Calu3 (cell line): Measurements from ENCODE around the gene RALGPS1. TPM values are rescaled to one million over a fixed set of nuclear protein-coding genes. Genes with fewer than 3 reads are reported as not detected.

ENCODE experiments used
- BruUV-seq: library from RNA; stranded (reverse); fragments of 400-500 nt; replicated peaks from 2 replicates; lab custom pipeline; 2021; lab: Mats Ljungman, UMichigan
- CTCF ChIA-PET: fragments of 300-600 bp; sonication (Branson Sonifier 250); formaldehyde crosslinking; loops from one replicate; lab custom pipeline; 2022; ENCODE audit warnings: antibody characterized with exemption; lab: Charles Lee
- DNase-seq: peaks from one replicate; pipeline ENCODE4 v3.0.0; 2022
- H3K27ac Mint-ChIP-seq: one replicate; pipeline ENCODE4 v1.8.0; 2022; ENCODE audit warnings: mixed read lengths; ENCODE audit not compliant: unreplicated experiment
- H3K27me3 Mint-ChIP-seq: one replicate; pipeline ENCODE4 v1.8.0; 2022; ENCODE audit warnings: mixed read lengths; ENCODE audit not compliant: unreplicated experiment
- H3K36me3 Mint-ChIP-seq: one replicate; pipeline ENCODE4 v1.8.0; 2022; ENCODE audit warnings: mild to moderate bottlenecking, moderate library complexity, mixed read lengths; ENCODE audit not compliant: insufficient read depth, unreplicated experiment
- H3K4me1 Mint-ChIP-seq: one replicate; pipeline ENCODE4 v1.8.0; 2022; ENCODE audit warnings: mild to moderate bottlenecking, low read depth, mixed read lengths; ENCODE audit not compliant: unreplicated experiment
- H3K4me3 Mint-ChIP-seq: one replicate; pipeline ENCODE4 v1.8.0; 2022; ENCODE audit warnings: mild to moderate bottlenecking, low read depth, moderate library complexity, mixed read lengths; ENCODE audit not compliant: unreplicated experiment
- H3K9me3 Mint-ChIP-seq: one replicate; pipeline ENCODE4 v1.8.0; 2022; ENCODE audit warnings: low read depth, mixed read lengths; ENCODE audit not compliant: unreplicated experiment
- CTCF ChIP-seq: fragments of 200-600 bp; IDR thresholded peaks from one replicate; pipeline ENCODE4 v1.8.0; 2022; ENCODE audit warnings: antibody characterized with exemption; ENCODE audit not compliant: unreplicated experiment
- intact Hi-C: fragments of 100-400 bp; cut with micrococcal nuclease; formaldehyde crosslinking; loops from one replicate; pipeline ENCODE4 v1.10.0; 2022; ENCODE audit not compliant: unreplicated experiment
- total RNA-seq: library from RNA; stranded (reverse); gene quantifications from 2 replicates; pipeline ENCODE4 v1.2.3, GENCODE V29; 2022

Gene RALGPS1
- total RNA-seq, 1 experiment from 2014 or later: 8.3 TPM

GRCh38 chr9:127180457-127181314 is 266.1 kb downstream of the RALGPS1 start:
- intact Hi-C loops: no loop called here
- no peak overlapping the region for H3K27ac Mint-ChIP-seq

GRCh38 chr9:127181315-127181580 is 266.7 kb downstream of the RALGPS1 start:
- no peak for TF ChIP-seq CTCF
- Mint-ChIP-seq H3K4me1 (peaks cover under 1% of the 10 kb centered on the region), H3K36me3 (peaks cover 5% of the 10 kb centered on the region), H3K9me3 (no peaks in the 10 kb centered on the region), H3K4me3 (no peak overlapping the region), H3K27me3 (no peaks in the 10 kb centered on the region), H3K27ac (no peak overlapping the region)
- intact Hi-C loops: no loop called here
- no peak for DNase-seq
- CTCF ChIA-PET: no interaction called here
- no TSS peak for BruUV-seq

More at GRCh38 chr9:127180457-127181314, 266.1 kb downstream of the RALGPS1 start:
- H3K36me3 Mint-ChIP-seq: peaks cover 5% of the 10 kb centered on the region
- H3K4me1 Mint-ChIP-seq: no peaks in the 10 kb centered on the region
- H3K9me3 Mint-ChIP-seq: no peaks in the 10 kb centered on the region
- BruUV-seq: no TSS peak
- DNase-seq: no peak
- CTCF ChIA-PET: no interaction called here
- no peak overlapping the region for H3K4me3 Mint-ChIP-seq
- no peaks in the 10 kb centered on the region for H3K27me3 Mint-ChIP-seq
- TF ChIP-seq CTCF: no peak

- intact Hi-C loops: no loop called here
- peaks cover 5% of the 10 kb centered on the region for H3K4me1 Mint-ChIP-seq
- H3K36me3 Mint-ChIP-seq: peaks cover 5% of the 10 kb centered on the region
- DNase-seq: no peak
- no TSS peak for BruUV-seq
- CTCF ChIA-PET: no interaction called here
- no peak for TF ChIP-seq CTCF
- no peak overlapping the region for H3K27ac Mint-ChIP-seq
- H3K27me3 Mint-ChIP-seq: no peaks in the 10 kb centered on the region
- H3K4me3 Mint-ChIP-seq: no peak overlapping the region
- H3K9me3 Mint-ChIP-seq: no peaks in the 10 kb centered on the region
Measured at GRCh38 chr9:127181595-127182190, 267.1 kb downstream of the RALGPS1 start.

- H3K27ac Mint-ChIP-seq: no peak overlapping the region
- H3K4me1 Mint-ChIP-seq: peaks cover 10% of the 10 kb centered on the region
- TF ChIP-seq CTCF: no peak
- CTCF ChIA-PET: no interaction called here
- H3K9me3 Mint-ChIP-seq: no peaks in the 10 kb centered on the region
- no peaks in the 10 kb centered on the region for H3K27me3 Mint-ChIP-seq
- no TSS peak for BruUV-seq
- no peak for DNase-seq
- intact Hi-C loops: no loop called here
- peaks cover 5% of the 10 kb centered on the region for H3K36me3 Mint-ChIP-seq
- no peak overlapping the region for H3K4me3 Mint-ChIP-seq
Measured at GRCh38 chr9:127182901-127183746, 268.5 kb downstream of the RALGPS1 start.
